HepG2 (cell line): ENCODE results near the gene KCNE5. TPM values are rescaled to one million over a fixed set of nuclear protein-coding genes. Genes with fewer than 3 reads are reported as not detected.

Experiments
- ATAC-seq: fragments of 200-7000 bp; cut with Tn5 transposase; 3 replicates; pipeline ENCODE4 v1.9.1; 2020; ENCODE audit warnings: mild to moderate bottlenecking, moderate library complexity
- BruUV-seq: library from RNA; stranded (reverse); fragments of 400-500 nt; replicated peaks from 2 replicates; lab custom pipeline; 2021; lab: Mats Ljungman, UMichigan
- CTCF ChIA-PET: fragments of 300-600 bp; formaldehyde crosslinking; extraction: SDS; loops from one replicate; lab custom pipeline; 2021; ENCODE audit warnings: low total read pairs, inconsistent platforms, low intra/inter-chr PET ratio; lab: Yijun Ruan, JAX
- POLR2A ChIA-PET: fragments of 350-600 bp; sonication (Branson Sonifier 250); formaldehyde crosslinking; loops from one replicate; lab custom pipeline; 2020; ENCODE audit warnings: antibody characterized with exemption, inconsistent platforms; lab: Yijun Ruan, JAX
- DNase-seq: peaks from one replicate; pipeline ENCODE4 v3.0.0-alpha.2; 2015; ENCODE audit warnings: low spot score
- FAIRE-seq: peaks from 3 replicates; lab custom pipeline; 2011; peaks lifted over from hg19 to GRCh38; lab: Jason Lieb, UNC
- H2AFZ ChIP-seq: one replicate; pipeline ENCODE4 v1.6.1; 2011; ENCODE audit warnings: low read length, inconsistent platforms
- H3K27ac ChIP-seq: fragments of 300-600 bp; 3 replicates; pipeline ENCODE4 v1.8.0; 2011; ENCODE audit warnings: mixed run types, mild to moderate bottlenecking, mixed read lengths, low read length, inconsistent platforms; ENCODE audit not compliant: insufficient read depth; ENCODE audit errors: extremely low read length
- H3K27me3 ChIP-seq, 2 experiments: fragments of 200-600 bp in 1 of 2; 2 replicates in 1 of 2; 3 replicates in 1 of 2; pipeline versions ENCODE4 v1.6.0 to v1.8.0; 2011; ENCODE audit warnings: low read length in 2 of 2, mild to moderate bottlenecking in 2 of 2, moderate library complexity in 2 of 2, inconsistent platforms in 1 of 2; ENCODE audit not compliant: insufficient read depth in 2 of 2, control insufficient read depth in 1 of 2
- H3K36me3 ChIP-seq, 2 experiments: fragments of 200-600 bp in 1 of 2; replicated peaks in 1 of 2; 2 replicates in 1 of 2; 3 replicates in 1 of 2; pipeline versions ENCODE4 v1.5.1 to v1.8.0; 2011; ENCODE audit warnings: low read length in 2 of 2, inconsistent platforms in 1 of 2; ENCODE audit not compliant: insufficient read depth in 2 of 2, control insufficient read depth in 1 of 2
- H3K4me1 ChIP-seq: 2 replicates; pipeline ENCODE4 v1.5.1; 2012; ENCODE audit warnings: low read length, inconsistent platforms; ENCODE audit not compliant: insufficient read depth
- H3K4me2 ChIP-seq: 2 replicates; pipeline ENCODE4 v1.6.0; 2011; ENCODE audit warnings: low read depth, low read length, inconsistent platforms
- H3K4me3 ChIP-seq, 3 experiments: fragments of 200-600 bp in 1 of 3; sonication (generic), shearing (Covaris generic) in 1 of 3; replicated peaks in 1 of 3; 2 replicates each; pipeline ENCODE4 v1.5.1; 2011 to 2016; ENCODE audit warnings: low read length in 3 of 3, inconsistent platforms in 2 of 3, low read depth in 2 of 3, mild to moderate bottlenecking in 2 of 3, control low read depth in 1 of 3, mixed read lengths in 1 of 3; ENCODE audit not compliant: insufficient read depth in 1 of 3
- H3K79me2 ChIP-seq: one replicate; pipeline ENCODE4 v1.6.1; 2011; ENCODE audit warnings: low read length, inconsistent platforms; ENCODE audit not compliant: insufficient read depth
- H3K9ac ChIP-seq: 2 replicates; pipeline ENCODE4 v1.6.0; 2011; ENCODE audit warnings: mild to moderate bottlenecking, low read depth, low read length, inconsistent platforms; ENCODE audit not compliant: insufficient read depth
- H3K9me3 ChIP-seq: 2 replicates; pipeline ENCODE4 v1.5.1; 2012; ENCODE audit warnings: mild to moderate bottlenecking, low read length
- H4K20me1 ChIP-seq: 2 replicates; pipeline ENCODE4 v1.6.0; 2011; ENCODE audit warnings: inconsistent platforms, mild to moderate bottlenecking, low read length, moderate library complexity; ENCODE audit not compliant: insufficient read depth
- CBX5 ChIP-seq: sonication (generic); formaldehyde crosslinking; IDR thresholded peaks from 2 replicates; pipeline ENCODE4 v1.4.0; 2020; ENCODE audit warnings: missing genetic modification reagents, borderline replicate concordance
- CREBL2 ChIP-seq: sonication (generic); formaldehyde crosslinking; IDR thresholded peaks from 2 replicates; pipeline ENCODE4 v1.8.1; 2023; ENCODE audit warnings: missing genetic modification reagents, mild to moderate bottlenecking, borderline replicate concordance
- HINFP ChIP-seq: sonication (generic); formaldehyde crosslinking; IDR thresholded peaks from 2 replicates; pipeline ENCODE4 v1.4.0; 2020; ENCODE audit warnings: low read depth, mild to moderate bottlenecking, missing genetic modification reagents
- HNF1A ChIP-seq, 2 experiments: sonication (generic) in 1 of 2; formaldehyde crosslinking in 1 of 2; IDR thresholded peaks; 2 replicates each; pipeline versions ENCODE4 v1.4.0 to v1.6.1; 2016 to 2020; ENCODE audit warnings: borderline replicate concordance in 1 of 2, low read depth in 1 of 2, mild to moderate bottlenecking in 1 of 2, missing genetic modification reagents in 1 of 2
- POLR2A ChIP-seq, 2 experiments: IDR thresholded peaks; 2 replicates each; pipeline ENCODE4 v1.6.1; 2011; ENCODE audit warnings: low read depth in 2 of 2, low read length in 2 of 2, mild to moderate bottlenecking in 1 of 2, moderate library complexity in 1 of 2; ENCODE audit not compliant: insufficient read depth in 1 of 2
- POLR2G ChIP-seq: fragments of 200-400 bp; formaldehyde crosslinking; IDR thresholded peaks from 2 replicates; pipeline ENCODE4 v1.6.1; 2018; ENCODE audit warnings: mild to moderate bottlenecking, low read depth, low read length, moderate library complexity
- RBM22 ChIP-seq: fragments of 200-400 bp; formaldehyde crosslinking; optimal IDR thresholded peaks from 2 replicates; pipeline ENCODE3; 2017; ENCODE audit warnings: mild to moderate bottlenecking, low read length, moderate library complexity
- RCOR2 ChIP-seq: IDR thresholded peaks from 2 replicates; pipeline ENCODE4 v1.6.1; 2016; ENCODE audit warnings: missing biosample characterization, missing genetic modification reagents
- REST ChIP-seq, 2 experiments: IDR thresholded peaks; 2 replicates each; pipeline ENCODE4 v1.6.1; 2011 to 2012; ENCODE audit warnings: low read length in 2 of 2, borderline replicate concordance in 1 of 2, low read depth in 1 of 2, mild to moderate bottlenecking in 1 of 2, moderate library complexity in 1 of 2
- ZFP36L2 ChIP-seq: sonication (generic); formaldehyde crosslinking; IDR thresholded peaks from 2 replicates; pipeline ENCODE4 v1.4.0; 2020; ENCODE audit warnings: missing genetic modification reagents
- ZNF350 ChIP-seq: sonication (generic); formaldehyde crosslinking; IDR thresholded peaks from 2 replicates; pipeline ENCODE4 v1.4.0; 2020; ENCODE audit warnings: mild to moderate bottlenecking, low read depth, missing genetic modification reagents, borderline replicate concordance
- WGBS: methylation state at CpG from one replicate; pipeline ENCODE4 v1.1.6; 2017; ENCODE audit warnings: low lambda C conversion rate; 5-methylcytosine and 5-hydroxymethylcytosine counted together
- in situ Hi-C: cut with HindIII; loops from 2 replicates; pipeline ENCODE4 v1.10.0; 2017; ENCODE audit warnings: low pct_unique_long_range_greater_than_20kb; ENCODE audit not compliant: extremely low pct_ligation_motif_present
- intact Hi-C: fragments of 100-400 bp; cut with micrococcal nuclease; formaldehyde crosslinking; loops from one replicate; pipeline ENCODE4 v1.10.0; 2022; ENCODE audit not compliant: unreplicated experiment
- polyA plus RNA-seq, 8 experiments: library from polyadenylated mRNA; depleted of rRNA in 3 of 8; stranded (reverse) in 7 of 8; unstranded in 1 of 8; fragments of >200 nt; fragmentation: Illumina TruSeq in 4 of 8; extraction: Trizol in 4 of 8; gene quantifications; 2 replicates each; pipeline versions ENCODE4 v1.2.1 to v1.2.3, GENCODE V29; 2011 to 2016; ENCODE audit warnings: low read depth in 4 of 8, missing spikeins in 1 of 8, mixed read lengths in 1 of 8; ENCODE audit not compliant: insufficient read depth in 1 of 8
- total RNA-seq, 5 experiments: library from RNA; depleted of rRNA; stranded (reverse); fragments of >200 nt; fragmentation: Illumina TruSeq; extraction: Trizol; gene quantifications; 2 replicates each; pipeline ENCODE4 v1.2.3, GENCODE V29; 2016; ENCODE audit warnings: low read depth in 1 of 5

KCNE5 gene
- total and polyA plus RNA-seq, 2 of the 13 experiments (the other 11 are each of a cell fraction or from before 2014, with no cell fraction given), result 0.33 to 1.4 TPM

- TF ChIP-seq RBM22, result peak; percentile 58
- TF ChIP-seq HNF1A (IDR thresholded peaks at IDR 0.05; ENCODE audit: low read depth), result no peak
- no peak for TF ChIP-seq HNF1A (CRISPR knock-in tag; IDR thresholded peaks at IDR 0.05; ENCODE audit: borderline replicate concordance)
Measured at GRCh38 chrX:109655502-109656201, 30.7 kb upstream of the KCNE5 start (continued).

GRCh38 chrX:109654516-109655109 is 29.6 kb upstream of the KCNE5 start:
- peaks cover 8% of the 10 kb centered on the region; the same call in 1 of the 2 replicates for H3K4me1 ChIP-seq
- H3K27me3 ChIP-seq, result no peaks in the 10 kb centered on the region
- no peak overlapping the region for H2AFZ ChIP-seq
- ATAC-seq (peak; percentile 36), FAIRE-seq (no peak), DNase-seq (no peak)
- no peak overlapping the region for H3K4me3 ChIP-seq
- ChIA-PET CTCF (no interaction called here), POLR2A (no interaction called here)
- H4K20me1 ChIP-seq, result peaks cover 58% of the 10 kb centered on the region
- peaks cover 6 to 30% of the 10 kb centered on the region in 2 experiments for H3K36me3 ChIP-seq
- H3K9me3 ChIP-seq, result no peaks in the 10 kb centered on the region
- peak overlapping the region; percentile 9 for H3K27ac ChIP-seq
- WGBS, result 95% methylated on average over 4 of the region's 5 CpGs
- in situ Hi-C loops, result no loop called here
- H3K79me2 ChIP-seq, result peaks cover 58% of the 10 kb centered on the region
- H3K4me2 ChIP-seq, result no peak overlapping the region
- BruUV-seq, result no TSS peak
- intact Hi-C loops, result no loop called here
- no peak overlapping the region for H3K9ac ChIP-seq
- TF ChIP-seq ZFP36L2 (CRISPR knock-in tag), result no peak
- TF ChIP-seq REST (IDR thresholded peaks at IDR 0.05; ENCODE audit: borderline replicate concordance in 1 of 2, low read depth in 1 of 2, low read length in 2 of 2), result no peak
- no peak for TF ChIP-seq CBX5 (CRISPR knock-in tag)
- 0 out of 4 replicates have a peak, but pooled peaks of 1 of the 2 experiments have one; percentile 22 for TF ChIP-seq POLR2A (IDR thresholded peaks at IDR 0.05; ENCODE audit: insufficient read depth in 1 of 2, low read depth in 2 of 2, low read length in 2 of 2)
- no peak for TF ChIP-seq CREBL2 (CRISPR knock-in tag)
- no peak for TF ChIP-seq RCOR2
- 0 out of 2 replicates have a peak, but pooled peaks have one; percentile 27 for TF ChIP-seq POLR2G
- TF ChIP-seq HINFP, result no peak
- TF ChIP-seq ZNF350, result no peak
